AG04450 (cell line): ENCODE results near the gene TMEM221. TPM values are rescaled to one million over a fixed set of nuclear protein-coding genes. Genes with fewer than 3 reads are reported as not detected.
"Not testable (repeated sequence)": the region's sequence is repeated elsewhere in the genome, so short reads cannot be mapped to it uniquely, and the experiment has no call there.

Experiments
- CTCF ChIA-PET: fragments of 300-600, 350-600 bp; formaldehyde crosslinking; extraction: SDS; loops from one replicate; lab custom pipeline; 2022; ENCODE audit warnings: antibody characterized with exemption, inconsistent platforms; lab: Charles Lee
- POLR2A ChIA-PET: fragments of 350-600 bp; formaldehyde crosslinking; extraction: SDS; loops from one replicate; lab custom pipeline; 2021; ENCODE audit warnings: antibody characterized with exemption, inconsistent platforms; lab: Yijun Ruan, JAX
- DNase-seq: peaks from one replicate; pipeline ENCODE4 v3.0.0-alpha.2; 2011; ENCODE audit warnings: low read depth, low spot score
- H3K27ac ChIP-seq: one replicate; pipeline ENCODE4 v1.5.1; 2012; ENCODE audit warnings: low read depth, low read length, control low read depth
- H3K27me3 ChIP-seq: one replicate; pipeline ENCODE4 v1.6.0; 2012; ENCODE audit warnings: low read length; ENCODE audit not compliant: control insufficient read depth, insufficient read depth
- H3K4me3 ChIP-seq: 2 replicates; pipeline ENCODE4 v1.5.1; 2011; ENCODE audit warnings: mild to moderate bottlenecking, low read depth, low read length, control low read depth
- H3K9me3 ChIP-seq: 2 replicates; pipeline ENCODE4 v1.5.1; 2012; ENCODE audit warnings: low read length; ENCODE audit not compliant: control insufficient read depth, insufficient read depth
- polyA plus RNA-seq: library from polyadenylated mRNA; depleted of rRNA; stranded (reverse); fragments of >200 nt; gene quantifications from 2 replicates; pipeline ENCODE4 v1.2.3, GENCODE V29; 2011
- TF ChIP-seq, protein P1 (sequence below): IDR thresholded peaks from 2 replicates; pipeline ENCODE4 v1.5.1; 2011; ENCODE audit warnings: low read depth, low read length, control low read depth, inconsistent platforms

The TMEM221 gene
- polyA plus RNA-seq, 1 experiment = 0.05 TPM

DNA sequence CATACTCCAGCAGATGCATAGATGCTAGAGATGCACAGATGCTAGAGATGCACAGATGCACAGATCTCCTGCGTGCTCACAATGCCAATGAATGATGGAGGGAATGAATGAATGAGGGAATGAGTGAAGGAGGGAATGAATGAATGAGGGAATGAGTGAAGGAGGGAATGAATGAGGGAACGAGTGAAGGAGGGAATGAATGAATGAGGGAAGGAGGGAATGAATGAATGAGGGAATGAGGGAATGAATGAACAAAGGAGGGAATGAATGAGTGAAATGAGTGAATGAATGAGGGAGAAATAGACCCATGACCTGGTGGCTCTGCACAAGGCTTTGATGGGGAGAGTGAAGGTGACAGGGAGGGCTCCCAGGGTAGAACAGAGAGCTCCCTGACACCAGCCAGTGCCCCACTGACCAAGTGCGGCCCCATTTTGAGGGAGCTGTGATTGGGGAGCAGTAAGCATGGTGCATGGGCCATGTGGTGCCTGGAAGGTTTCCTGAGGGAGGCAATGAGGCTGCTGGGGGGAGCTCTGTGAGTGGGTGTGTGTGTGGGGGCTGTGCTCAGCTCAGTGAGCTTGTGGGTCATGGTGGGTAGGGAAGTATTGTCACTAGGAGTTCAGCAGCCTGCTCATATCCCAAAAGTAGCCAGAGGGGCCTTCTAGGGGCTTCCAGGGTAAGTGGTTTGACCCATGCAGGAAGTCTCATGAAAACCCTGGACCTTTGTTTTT is 34.6 kb upstream of the TMEM221 start:
- H3K27ac ChIP-seq = no peak overlapping the region
- H3K4me3 ChIP-seq = no peak overlapping the region
- ChIA-PET CTCF (no interaction called here), POLR2A (interaction anchor here (0.5 kb wide), 1 partner anchor 105 kb away, joined by 3 read pairs; no protein-coding TSS in a partner anchor)
- TF ChIP-seq, protein P1, sequence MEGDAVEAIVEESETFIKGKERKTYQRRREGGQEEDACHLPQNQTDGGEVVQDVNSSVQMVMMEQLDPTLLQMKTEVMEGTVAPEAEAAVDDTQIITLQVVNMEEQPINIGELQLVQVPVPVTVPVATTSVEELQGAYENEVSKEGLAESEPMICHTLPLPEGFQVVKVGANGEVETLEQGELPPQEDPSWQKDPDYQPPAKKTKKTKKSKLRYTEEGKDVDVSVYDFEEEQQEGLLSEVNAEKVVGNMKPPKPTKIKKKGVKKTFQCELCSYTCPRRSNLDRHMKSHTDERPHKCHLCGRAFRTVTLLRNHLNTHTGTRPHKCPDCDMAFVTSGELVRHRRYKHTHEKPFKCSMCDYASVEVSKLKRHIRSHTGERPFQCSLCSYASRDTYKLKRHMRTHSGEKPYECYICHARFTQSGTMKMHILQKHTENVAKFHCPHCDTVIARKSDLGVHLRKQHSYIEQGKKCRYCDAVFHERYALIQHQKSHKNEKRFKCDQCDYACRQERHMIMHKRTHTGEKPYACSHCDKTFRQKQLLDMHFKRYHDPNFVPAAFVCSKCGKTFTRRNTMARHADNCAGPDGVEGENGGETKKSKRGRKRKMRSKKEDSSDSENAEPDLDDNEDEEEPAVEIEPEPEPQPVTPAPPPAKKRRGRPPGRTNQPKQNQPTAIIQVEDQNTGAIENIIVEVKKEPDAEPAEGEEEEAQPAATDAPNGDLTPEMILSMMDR = no peak
- H3K27me3 ChIP-seq = no peaks in the 10 kb centered on the region
- DNase-seq = no peak
- H3K9me3 ChIP-seq = no peaks in the 10 kb centered on the region; the same call in 1 of the 2 replicates

DNA sequence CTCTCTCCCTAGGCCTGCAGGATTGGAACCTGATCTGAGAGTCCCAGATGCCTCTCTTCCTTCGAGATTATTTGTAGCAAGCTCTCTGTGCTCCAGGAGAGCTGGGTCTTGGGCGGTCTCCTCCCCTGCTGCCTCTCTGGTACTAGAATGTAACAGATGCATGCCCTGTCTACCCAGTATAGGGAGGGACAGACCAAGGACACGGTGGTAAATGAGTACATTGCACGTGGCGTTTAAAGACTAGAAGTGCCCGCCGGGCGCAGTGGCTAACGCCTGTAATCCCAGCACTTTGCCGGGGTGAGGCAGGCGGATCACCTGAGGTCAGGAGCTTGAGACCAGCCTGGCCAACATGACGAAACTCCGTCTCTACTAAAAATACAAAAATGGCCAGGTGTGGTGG is 33.5 kb upstream of the TMEM221 start:
- CTCF ChIA-PET = no interaction called here
- Histone ChIP-seq H3K4me3 (no peak overlapping the region), H3K27ac (no peak overlapping the region), H3K27me3 (no peaks in the 10 kb centered on the region), H3K9me3 (no peaks in the 10 kb centered on the region; the same call in 1 of the 2 replicates)
- POLR2A ChIA-PET = no interaction called here
- no peak for DNase-seq
- TF ChIP-seq, protein P1 = no peak

DNA sequence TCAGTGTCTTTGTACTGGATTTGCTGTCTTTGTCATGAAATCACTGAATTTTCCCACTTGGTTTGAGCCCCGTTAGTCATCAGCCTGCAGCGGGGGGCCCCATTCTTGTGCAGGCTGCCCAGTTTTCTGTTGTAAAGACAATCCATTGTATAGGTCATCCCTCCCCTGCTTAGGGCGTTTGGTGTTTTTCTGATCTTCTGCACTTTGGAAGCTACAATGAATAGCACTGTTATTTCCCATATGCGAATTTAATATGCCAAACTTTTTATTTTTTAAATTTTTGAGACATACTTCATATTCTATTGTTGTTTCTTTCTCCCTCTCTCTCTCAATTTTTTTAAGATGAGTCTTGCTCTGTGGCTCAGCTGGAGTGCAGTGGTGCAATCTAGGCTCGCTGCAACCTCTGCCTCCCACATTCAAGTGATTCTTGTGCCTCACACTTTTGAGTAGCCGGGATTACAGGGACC is 30.9 kb upstream of the TMEM221 start:
- DNase-seq = no peak
- ChIA-PET CTCF (interaction anchor here (1.2 to 1.6 kb wide), 2 partner anchors 14 to 16 kb away, joined by 5 read pairs; no protein-coding TSS in a partner anchor), POLR2A (interaction anchor here (0.6 kb wide), 1 partner anchor 179 kb away, joined by 4 read pairs; no protein-coding TSS in a partner anchor)
- TF ChIP-seq, protein P1 = no peak
- H3K4me3 ChIP-seq = no peak overlapping the region
- H3K27ac ChIP-seq = peak overlapping the region; percentile 74
- H3K27me3 ChIP-seq = no peaks in the 10 kb centered on the region
- H3K9me3 ChIP-seq = no peaks in the 10 kb centered on the region

DNA sequence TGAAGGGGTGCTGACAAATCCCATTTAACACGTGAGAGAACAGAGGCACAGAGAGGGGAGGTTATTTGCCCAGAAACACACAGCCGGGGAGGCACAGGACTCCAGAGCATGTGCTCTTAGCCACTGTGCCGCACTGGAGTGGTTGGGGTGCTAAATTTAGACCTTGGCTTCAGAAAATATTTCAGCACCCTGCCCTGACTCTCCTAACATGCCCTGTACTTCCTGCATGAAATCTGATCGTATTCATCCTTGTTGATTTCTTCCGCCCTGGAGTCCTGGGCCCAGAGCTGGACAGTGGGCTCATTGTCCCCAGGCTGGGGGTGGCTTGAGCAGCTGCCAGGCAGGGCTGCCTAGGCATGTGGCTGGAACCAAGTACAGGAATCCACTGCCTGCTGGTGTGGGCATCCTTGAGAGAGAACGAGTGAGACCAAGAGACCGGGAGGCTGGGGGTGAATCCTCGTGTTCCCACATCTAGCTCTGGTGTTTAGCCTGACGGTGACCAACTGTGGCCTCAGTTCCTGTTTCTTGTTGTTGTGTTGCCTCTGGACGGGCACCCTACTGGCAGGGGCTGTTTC is 27.2 kb upstream of the TMEM221 start:
- CTCF ChIA-PET = no interaction called here
- Histone ChIP-seq H3K4me3 (no peak overlapping the region), H3K9me3 (no peaks in the 10 kb centered on the region), H3K27ac (peak overlapping the region; percentile 39), H3K27me3 (no peaks in the 10 kb centered on the region)
- POLR2A ChIA-PET = interaction anchor here (0.6 to 0.7 kb wide), 2 partner anchors 22 to 42 kb away, joined by 3 to 4 read pairs; no protein-coding TSS in a partner anchor
- TF ChIP-seq, protein P1 = no peak
- no peak for DNase-seq

DNA sequence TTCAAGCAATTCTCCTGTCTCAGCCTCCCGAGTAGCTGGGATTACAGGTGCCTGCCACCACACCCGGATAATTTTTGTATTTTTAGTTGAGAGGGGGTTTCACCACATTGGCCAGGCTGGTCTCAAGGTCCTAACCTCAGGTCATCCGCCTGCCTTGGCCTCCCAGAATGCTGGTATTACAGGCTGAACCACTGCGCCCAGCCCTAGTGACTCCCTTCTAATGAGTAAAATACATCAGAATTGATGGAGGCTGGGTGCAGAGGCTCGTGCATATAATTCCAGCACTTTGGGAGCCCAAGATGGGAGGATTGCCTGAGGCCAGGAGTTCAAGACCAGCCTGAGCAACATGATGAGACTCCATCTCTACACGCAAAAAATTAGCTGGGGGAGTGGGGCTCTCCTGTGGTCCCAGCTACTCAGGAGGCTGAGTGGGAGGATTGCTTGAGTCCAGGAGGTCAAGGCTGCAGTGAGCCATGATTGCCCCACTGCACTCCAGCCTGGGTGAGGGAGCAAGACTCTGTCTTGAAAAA is 26.6 kb upstream of the TMEM221 start:
- CTCF ChIA-PET, H3K4me3 ChIP-seq, H3K27ac ChIP-seq, H3K9me3 ChIP-seq, DNase-seq, H3K27me3 ChIP-seq: not testable (repeated sequence)
- POLR2A ChIA-PET = interaction anchor here (0.7 kb wide), 1 partner anchor 23 kb away, joined by 3 read pairs; no protein-coding TSS in a partner anchor
